GM10266 (cell line): ENCODE measurements around the gene TTC7B.

ENCODE experiments used
- DNase-seq: peaks from one replicate; pipeline ENCODE4 v3.0.0; 2012; ENCODE audit errors: extremely low spot score
- TF ChIP-seq, protein P1 (sequence below): IDR thresholded peaks from 2 replicates; pipeline ENCODE4 v1.5.1; 2012; ENCODE audit warnings: mild to moderate bottlenecking, low read depth; ENCODE audit not compliant: control insufficient read depth, insufficient read depth; ENCODE audit errors: missing control alignments

TTC7B gene

DNA sequence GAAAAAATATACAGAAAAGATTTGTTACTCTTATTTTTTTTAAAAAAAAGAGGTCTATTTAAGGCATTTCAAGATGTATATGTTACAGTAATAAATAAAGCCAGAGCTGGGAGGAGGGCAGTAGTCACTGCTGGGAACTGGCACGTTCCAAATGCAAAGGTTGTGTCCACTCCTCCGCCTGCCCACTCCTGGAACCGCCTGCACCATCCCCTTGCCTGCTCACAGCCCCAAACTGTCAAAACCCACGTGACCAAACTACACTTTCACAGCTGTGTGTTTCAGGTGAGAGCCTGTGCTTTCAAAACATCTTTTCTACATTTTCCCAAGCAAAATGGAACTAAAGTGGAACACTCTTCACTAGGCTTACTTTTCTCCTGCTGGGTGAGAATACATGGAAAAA lies 160.4 kb downstream of the TTC7B start:
- no peak for DNase-seq

DNA sequence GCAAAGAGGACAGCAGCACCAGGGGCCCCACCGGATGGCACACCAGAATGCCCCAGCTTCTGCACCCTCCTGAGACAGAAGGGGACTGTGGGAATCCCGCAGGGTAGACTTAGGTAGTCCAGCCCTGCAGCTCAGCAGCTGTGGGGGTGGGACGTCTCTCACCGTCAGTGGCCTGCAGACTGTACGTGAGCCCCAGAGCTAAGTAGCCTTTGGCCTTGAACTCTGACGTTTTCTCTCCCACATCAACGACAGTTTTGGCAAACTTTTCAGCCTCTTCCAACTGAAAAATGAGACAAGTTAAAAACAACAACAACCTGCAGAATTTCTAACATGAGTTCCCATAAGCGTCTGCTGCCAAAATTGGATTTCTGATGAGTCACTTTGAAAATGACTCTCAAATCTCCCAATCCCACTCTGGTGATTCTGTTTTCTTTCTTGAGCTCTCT lies 161.4 kb downstream of the TTC7B start:
- DNase-seq: no peak
- TF ChIP-seq, protein P1, sequence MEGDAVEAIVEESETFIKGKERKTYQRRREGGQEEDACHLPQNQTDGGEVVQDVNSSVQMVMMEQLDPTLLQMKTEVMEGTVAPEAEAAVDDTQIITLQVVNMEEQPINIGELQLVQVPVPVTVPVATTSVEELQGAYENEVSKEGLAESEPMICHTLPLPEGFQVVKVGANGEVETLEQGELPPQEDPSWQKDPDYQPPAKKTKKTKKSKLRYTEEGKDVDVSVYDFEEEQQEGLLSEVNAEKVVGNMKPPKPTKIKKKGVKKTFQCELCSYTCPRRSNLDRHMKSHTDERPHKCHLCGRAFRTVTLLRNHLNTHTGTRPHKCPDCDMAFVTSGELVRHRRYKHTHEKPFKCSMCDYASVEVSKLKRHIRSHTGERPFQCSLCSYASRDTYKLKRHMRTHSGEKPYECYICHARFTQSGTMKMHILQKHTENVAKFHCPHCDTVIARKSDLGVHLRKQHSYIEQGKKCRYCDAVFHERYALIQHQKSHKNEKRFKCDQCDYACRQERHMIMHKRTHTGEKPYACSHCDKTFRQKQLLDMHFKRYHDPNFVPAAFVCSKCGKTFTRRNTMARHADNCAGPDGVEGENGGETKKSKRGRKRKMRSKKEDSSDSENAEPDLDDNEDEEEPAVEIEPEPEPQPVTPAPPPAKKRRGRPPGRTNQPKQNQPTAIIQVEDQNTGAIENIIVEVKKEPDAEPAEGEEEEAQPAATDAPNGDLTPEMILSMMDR: no peak

More for the DNA sequence above, 160.4 kb downstream of the TTC7B start:
- TF ChIP-seq, protein P1: no peak

DNA sequence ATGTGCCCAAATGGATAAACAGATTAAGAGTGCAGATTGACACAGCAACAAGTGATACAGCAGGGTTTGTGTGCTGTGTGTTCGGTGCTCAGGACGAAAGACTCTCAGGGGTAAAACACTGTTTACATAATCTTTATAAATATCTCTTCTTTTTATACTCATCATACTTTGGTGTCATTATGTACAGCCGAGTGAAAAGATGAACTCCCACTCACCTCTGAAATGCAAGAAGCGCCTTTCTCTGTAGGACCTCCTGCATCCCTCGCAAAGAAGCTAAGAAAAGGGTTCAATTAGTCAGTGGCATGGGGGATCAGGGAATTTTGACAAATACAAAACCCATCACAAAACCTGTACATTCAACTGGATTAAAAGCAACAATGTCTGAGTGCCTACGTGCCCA lies 163.6 kb downstream of the TTC7B start:
- no peak for DNase-seq
- TF ChIP-seq, protein P1: no peak

DNA sequence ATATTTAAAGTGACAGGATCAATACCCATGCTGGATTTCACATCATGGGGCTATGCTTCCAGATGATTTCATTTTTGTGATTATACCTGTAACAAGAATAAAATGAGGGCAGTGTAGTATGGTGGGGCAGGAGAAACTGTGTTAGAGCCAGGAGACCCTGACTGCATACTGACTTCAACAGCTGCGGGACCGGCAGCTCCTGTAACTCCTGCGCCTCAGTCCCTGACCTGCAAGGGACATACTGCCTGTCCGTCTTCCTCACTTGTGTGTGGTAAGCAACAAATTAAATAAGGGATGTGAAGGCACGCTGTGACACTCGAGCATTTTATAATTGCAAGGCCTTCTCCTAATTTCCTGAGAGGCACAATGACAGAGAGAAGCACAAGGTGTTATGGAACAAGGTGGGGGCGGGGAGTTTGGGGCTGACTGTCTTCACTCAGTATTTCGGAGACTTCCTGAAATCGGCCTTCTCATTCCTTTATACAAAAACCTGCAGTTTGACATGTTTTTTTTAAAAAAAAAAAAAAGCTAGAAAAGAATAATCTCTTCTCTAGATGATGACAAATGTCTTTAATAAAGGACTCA lies 164.2 kb downstream of the TTC7B start:
- DNase-seq: no peak

DNA sequence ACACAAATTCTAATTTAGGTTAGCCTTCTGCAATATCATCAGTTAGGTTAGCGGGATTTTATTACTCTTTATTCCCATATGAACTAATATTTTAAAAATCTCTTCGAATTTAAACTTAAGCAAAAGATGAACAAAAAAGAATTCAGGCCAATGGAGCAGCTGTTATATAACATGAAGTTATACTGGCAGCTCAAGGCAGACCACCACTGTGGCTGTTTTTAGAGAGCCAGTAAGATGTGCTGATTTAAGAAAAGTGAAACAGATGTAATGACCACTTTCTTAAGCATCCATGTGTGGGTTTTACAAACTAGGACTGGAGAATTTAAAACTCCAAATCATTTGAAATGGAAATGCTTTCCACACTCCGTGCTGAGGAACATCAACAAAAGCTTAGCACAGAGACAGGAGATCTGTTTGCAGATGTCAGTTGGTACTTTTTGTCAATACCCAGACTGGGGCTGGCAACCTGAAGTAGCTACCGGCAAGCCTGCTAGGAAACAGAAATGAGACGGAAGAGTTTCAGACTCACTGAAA lies 164.9 kb downstream of the TTC7B start:
- TF ChIP-seq, protein P1: no peak

More for the DNA sequence above, 164.2 kb downstream of the TTC7B start:
- TF ChIP-seq, protein P1: no peak

DNA sequence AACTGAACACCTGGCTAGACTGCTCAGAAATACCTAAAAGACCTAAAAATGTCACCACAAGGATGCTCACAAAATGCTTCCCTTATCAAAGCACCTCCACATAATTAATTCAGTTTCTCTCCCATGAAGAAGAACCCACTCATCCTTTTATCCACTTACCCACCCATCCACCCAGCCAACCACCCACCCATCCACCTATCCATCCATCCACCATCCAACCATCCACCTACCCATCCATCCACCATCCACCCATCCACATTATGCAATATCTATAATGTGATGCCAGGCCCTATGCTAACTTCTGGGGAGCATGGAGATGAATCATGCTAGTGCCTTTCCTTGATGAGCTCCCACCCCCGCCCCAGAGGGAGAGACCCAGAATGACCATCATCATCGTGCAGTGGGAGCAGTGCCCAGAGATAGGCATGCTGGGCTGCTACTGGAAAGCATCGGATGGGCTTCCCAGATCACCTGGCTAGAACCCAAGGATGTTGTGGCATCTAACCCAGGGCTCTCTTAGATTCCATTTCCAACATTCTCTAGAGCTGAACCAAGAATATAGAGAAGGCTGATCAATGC lies 166.6 kb downstream of the TTC7B start:
- no peak for DNase-seq
- TF ChIP-seq, protein P1: no peak

More for the DNA sequence above, 164.9 kb downstream of the TTC7B start:
- DNase-seq: no peak

DNA sequence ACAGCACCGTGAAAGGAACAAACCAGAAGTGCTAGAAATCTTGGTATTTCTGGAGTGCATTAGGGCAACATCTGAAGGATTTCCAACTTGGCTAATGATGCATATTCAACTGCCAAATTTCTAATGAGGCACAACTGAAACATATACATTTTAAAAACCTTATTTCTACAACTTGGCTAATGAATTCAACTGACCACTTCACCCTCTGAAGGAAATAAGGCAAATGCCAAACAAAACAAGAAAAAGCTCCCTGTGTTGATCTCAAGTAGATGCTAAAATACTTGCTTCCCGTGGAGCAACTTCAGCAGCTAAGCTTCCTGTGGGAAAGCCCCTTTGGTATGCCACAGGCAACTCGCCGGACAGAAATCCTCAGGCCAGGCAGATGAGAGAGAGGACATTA lies 167.1 kb downstream of the TTC7B start:
- TF ChIP-seq, protein P1: no peak
- DNase-seq: no peak
